ENCODE measurements around the gene B4GALT3. TPM values are rescaled to one million over a fixed set of nuclear protein-coding genes. Genes with fewer than 3 reads are reported as not detected.

Gene B4GALT3
- total RNA-seq, 1 experiment from 2014 or later = 39.6 TPM

DNA sequence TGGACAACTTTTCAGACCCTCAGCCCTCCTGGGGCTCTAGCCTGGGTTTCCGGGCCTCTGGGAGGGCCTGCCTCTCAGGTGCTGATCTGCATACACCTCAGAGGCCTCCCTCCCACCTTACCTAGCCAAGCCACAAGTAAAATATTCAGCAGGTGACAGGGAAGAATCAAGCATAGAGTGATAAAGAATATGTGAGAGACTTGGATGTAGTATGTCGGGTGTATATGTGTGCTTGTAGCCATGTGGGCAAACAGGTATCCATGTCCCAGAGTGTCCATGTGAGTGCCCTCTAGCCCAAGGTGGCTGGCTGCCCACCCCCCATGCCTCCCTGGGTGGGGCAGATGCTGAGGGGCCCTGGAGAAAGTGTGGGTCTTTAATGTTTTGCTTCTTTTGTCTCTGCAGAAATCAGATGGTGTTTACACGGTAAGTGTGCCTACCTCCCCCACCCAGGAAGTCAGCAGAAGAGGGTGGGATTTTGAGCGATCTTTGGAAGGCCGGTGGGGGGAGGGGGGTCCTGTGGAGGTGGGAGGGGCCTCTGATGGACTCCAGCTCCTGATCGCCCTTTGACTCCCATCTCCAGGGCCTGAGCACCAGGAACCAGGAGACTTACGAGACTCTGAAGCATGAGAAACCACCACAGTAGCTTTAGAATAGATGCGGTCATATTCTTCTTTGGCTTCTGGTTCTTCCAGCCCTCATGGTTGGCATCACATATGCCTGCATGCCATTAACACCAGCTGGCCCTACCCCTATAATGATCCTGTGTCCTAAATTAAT lies 41.2 kb upstream of the B4GALT3 start:
- ChIA-PET POLR2A (interaction anchor here (0.6 to 1.4 kb wide), 3 partner anchors 16 to 171 kb away, joined by 3 to 5 read pairs (median 3); partner anchors contain the start of gene NDUFS2), CTCF (interaction anchor here (1.2 to 1.8 kb wide), 3 partner anchors 16 to 156 kb away, joined by 4 to 5 read pairs (median 4); partner anchors contain the start of genes NDUFS2 and PPOX)
- peaks cover 61% of the 10 kb centered on the region for H3K36me3 Mint-ChIP-seq (ENCODE audit: insufficient read depth, unreplicated experiment)
- peaks cover 6% of the 10 kb centered on the region; the same call in 1 of the 2 replicates for H3K36me3 ChIP-seq (ENCODE audit: control insufficient read depth, insufficient read depth, low read length)
- BruUV-seq (replicated peaks) = no TSS peak
- peak overlapping the region; percentile 97 for H3K27ac Mint-ChIP-seq (ENCODE audit: unreplicated experiment)
- no peaks in the 10 kb centered on the region for H3K27me3 ChIP-seq (replicated peaks; ENCODE audit: control insufficient read depth, insufficient read depth, low read length)
- no peaks in the 10 kb centered on the region for H3K27me3 Mint-ChIP-seq (ENCODE audit: insufficient read depth, unreplicated experiment)
- H3K4me1 Mint-ChIP-seq (ENCODE audit: low read depth, unreplicated experiment) = peaks cover 70% of the 10 kb centered on the region
- peaks cover 19% of the 10 kb centered on the region for H3K9me3 Mint-ChIP-seq (ENCODE audit: unreplicated experiment)
- peaks cover 8% of the 10 kb centered on the region; the same call in 1 of the 2 replicates for H3K9me3 ChIP-seq
- intact Hi-C loops (cut with micrococcal nuclease; ENCODE audit: unreplicated experiment) = no loop called here
- peak overlapping the region; percentile 19; the same call in 1 of the 2 replicates for H3K4me3 ChIP-seq (ENCODE audit: low read depth, low read length)
- no peak for TF ChIP-seq CTCF (IDR thresholded peaks at IDR 0.05; ENCODE audit: insufficient read depth in 1 of 2, low read depth in 1 of 2, low read length in 1 of 2, severe bottlenecking in 1 of 2, unreplicated experiment in 1 of 2)
- H3K4me1 ChIP-seq = peaks cover 79% of the 10 kb centered on the region
- DNase-seq = peak; percentile 75 to 90
- peak overlapping the region; percentile 55 for H3K4me3 Mint-ChIP-seq (ENCODE audit: unreplicated experiment)

DNA sequence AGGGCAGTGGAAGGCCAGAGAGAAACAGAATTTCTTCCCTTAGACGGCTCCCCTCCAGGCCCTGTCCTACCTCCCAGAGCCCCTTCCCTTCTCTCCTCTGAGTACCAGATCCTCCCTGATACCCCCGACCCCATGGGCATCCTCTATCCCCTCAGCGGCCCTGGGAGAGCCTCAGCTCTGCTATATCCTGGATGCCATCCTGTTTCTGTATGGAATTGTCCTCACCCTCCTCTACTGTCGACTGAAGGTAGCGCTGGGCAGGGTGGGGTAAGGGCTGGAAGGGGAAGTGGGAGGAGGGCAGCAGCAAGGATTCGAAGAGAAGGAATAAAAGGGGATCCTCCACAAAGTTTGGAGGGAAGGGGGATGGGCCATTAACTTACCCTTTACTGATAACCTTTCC lies 40.5 kb upstream of the B4GALT3 start:
- H3K4me3 ChIP-seq (ENCODE audit: low read depth, low read length) = peak overlapping the region; percentile 19
- Mint-ChIP-seq H3K9me3 (ENCODE audit: unreplicated experiment) (peaks cover 13% of the 10 kb centered on the region), H3K27me3 (ENCODE audit: insufficient read depth, unreplicated experiment) (no peaks in the 10 kb centered on the region), H3K4me3 (ENCODE audit: unreplicated experiment) (peak overlapping the region; percentile 55), H3K4me1 (ENCODE audit: low read depth, unreplicated experiment) (peaks cover 64% of the 10 kb centered on the region), H3K36me3 (ENCODE audit: insufficient read depth, unreplicated experiment) (peaks cover 61% of the 10 kb centered on the region), H3K27ac (ENCODE audit: unreplicated experiment) (peak overlapping the region; percentile 97)
- H3K9me3 ChIP-seq = peaks cover 8% of the 10 kb centered on the region; the same call in 1 of the 2 replicates
- intact Hi-C loops (cut with micrococcal nuclease; ENCODE audit: unreplicated experiment) = loop anchor here (1.0 kb wide), 1 partner anchor 7 kb away; no protein-coding TSS in a partner anchor
- TF ChIP-seq CTCF (IDR thresholded peaks at IDR 0.05; ENCODE audit: insufficient read depth in 1 of 2, low read depth in 1 of 2, low read length in 1 of 2, severe bottlenecking in 1 of 2, unreplicated experiment in 1 of 2) = no peak
- BruUV-seq (replicated peaks) = TSS peak; percentile 1
- ChIA-PET POLR2A (interaction anchor here (0.6 kb wide), 1 partner anchor 172 kb away, joined by 3 read pairs; no protein-coding TSS in a partner anchor), CTCF (interaction anchor here (1.8 to 2.6 kb wide), 2 partner anchors 8 to 156 kb away, joined by 4 to 25 read pairs; partner anchors contain the start of gene TOMM40L)
- H3K27me3 ChIP-seq (replicated peaks; ENCODE audit: control insufficient read depth, insufficient read depth, low read length) = no peaks in the 10 kb centered on the region
- peaks cover 75% of the 10 kb centered on the region for H3K4me1 ChIP-seq
- H3K36me3 ChIP-seq (ENCODE audit: control insufficient read depth, insufficient read depth, low read length) = peaks cover 6% of the 10 kb centered on the region; the same call in 1 of the 2 replicates
- DNase-seq = no peak

GRCh38 chr1:161216945-161217712 lies 39.8 kb upstream of the B4GALT3 start:
- 0 out of 2 replicates have a peak, but pooled peaks cover 1% of the 10 kb centered on the region for H3K9me3 ChIP-seq
- H3K36me3 Mint-ChIP-seq (ENCODE audit: insufficient read depth, unreplicated experiment) = peaks cover 61% of the 10 kb centered on the region
- no peaks in the 10 kb centered on the region for H3K27me3 ChIP-seq (replicated peaks; ENCODE audit: control insufficient read depth, insufficient read depth, low read length)
- H3K36me3 ChIP-seq (ENCODE audit: control insufficient read depth, insufficient read depth, low read length) = 0 out of 2 replicates have a peak, but pooled peaks cover 4% of the 10 kb centered on the region
- peak overlapping the region; percentile 55 for H3K4me3 Mint-ChIP-seq (ENCODE audit: unreplicated experiment)
- H3K9me3 Mint-ChIP-seq (ENCODE audit: unreplicated experiment) = peaks cover 6% of the 10 kb centered on the region
- no peak for DNase-seq
- intact Hi-C loops (cut with micrococcal nuclease; ENCODE audit: unreplicated experiment) = loop anchor here (1.0 kb wide), 1 partner anchor 8 kb away; no protein-coding TSS in a partner anchor
- ChIA-PET POLR2A (interaction anchor here (0.5 to 1.6 kb wide), 2 partner anchors 9 to 51 kb away, joined by 3 to 11 read pairs; partner anchors contain the start of gene TOMM40L), CTCF (interaction anchor here (0.6 to 2.6 kb wide), 3 partner anchors 9 to 74 kb away, joined by 3 to 25 read pairs (median 6); partner anchors contain the start of gene TOMM40L)
- peak overlapping the region; percentile 19 for H3K4me3 ChIP-seq (ENCODE audit: low read depth, low read length)
- peaks cover 68% of the 10 kb centered on the region for H3K4me1 ChIP-seq
- no peaks in the 10 kb centered on the region for H3K27me3 Mint-ChIP-seq (ENCODE audit: insufficient read depth, unreplicated experiment)
- no peak for TF ChIP-seq CTCF (IDR thresholded peaks at IDR 0.05; ENCODE audit: insufficient read depth in 1 of 2, low read depth in 1 of 2, low read length in 1 of 2, severe bottlenecking in 1 of 2, unreplicated experiment in 1 of 2)
- H3K4me1 Mint-ChIP-seq (ENCODE audit: low read depth, unreplicated experiment) = peaks cover 57% of the 10 kb centered on the region
- peak overlapping the region; percentile 97 for H3K27ac Mint-ChIP-seq (ENCODE audit: unreplicated experiment)
- BruUV-seq (replicated peaks) = TSS peak; percentile 8

Data from Caco-2 (cell line).